CD4-positive, alpha-beta T cell treated with Interleukin-12 subunit alpha and Interleukin-12 subunit beta, for 1 hour (primary cell): ENCODE data around the gene RSPH6A.
"Not testable (repeated sequence)": the region's sequence is repeated elsewhere in the genome, so short reads cannot be mapped to it uniquely, and the experiment has no call there.

Source experiments
- DNase-seq: peaks from one replicate; pipeline ENCODE4 v3.0.0-alpha.2; 2020

The RSPH6A gene

GRCh38 chr19:45764475-45764874, 50.6 kb downstream of the RSPH6A start:
- DNase-seq, result no peak

GRCh38 chr19:45763691-45764294, 51.3 kb downstream of the RSPH6A start:
- no peak for DNase-seq

- no peak for DNase-seq
Observed at GRCh38 chr19:45762870-45763631, 52.1 kb downstream of the RSPH6A start.

- no peak for DNase-seq
Observed at GRCh38 chr19:45761714-45762113, 53.4 kb downstream of the RSPH6A start.

- DNase-seq, result no peak
Observed at GRCh38 chr19:45758921-45759320, 56.2 kb downstream of the RSPH6A start.

GRCh38 chr19:45757695-45758094, 57.4 kb downstream of the RSPH6A start:
- DNase-seq, result no peak

GRCh38 chr19:45754323-45754722, 60.8 kb downstream of the RSPH6A start:
- DNase-seq, result no peak

GRCh38 chr19:45753548-45753947, 61.6 kb downstream of the RSPH6A start:
- DNase-seq, result no peak

- no peak for DNase-seq
Observed at GRCh38 chr19:45752639-45753038, 62.5 kb downstream of the RSPH6A start.

- not testable (repeated sequence) for DNase-seq
Observed at GRCh38 chr19:45751483-45751882, 63.6 kb downstream of the RSPH6A start.

- no peak for DNase-seq
Observed at GRCh38 chr19:45747513-45747912, 67.6 kb downstream of the RSPH6A start.

GRCh38 chr19:45746866-45747265, 68.2 kb downstream of the RSPH6A start:
- no peak for DNase-seq
